NCI-H2227 treated with DMSO at 0.1 percent for 48 hours (cell line): Measurements from ENCODE around the gene ITPKC.

Source experiments
- DNase-seq: peaks from one replicate; lab custom pipeline; 2025; lab: John Stamatoyannopoulos, UW

Gene ITPKC

GRCh38 chr19:40716482-40717324 lies at the start of gene ITPKC, which contains the start of gene COQ8B:
ITPKC (plus strand) TSS chr19:40717112; CDS start chr19:40717136, 24 bp downstream.
COQ8B (minus strand) TSS chr19:40716886; CDS start chr19:40714632, 2,254 bp downstream.
- DNase-seq, result peak; percentile 99

- DNase-seq, result no peak
These were observed 49.3 kb upstream of the ITPKC start for GRCh38 chr19:40667602-40668001.

DNA sequence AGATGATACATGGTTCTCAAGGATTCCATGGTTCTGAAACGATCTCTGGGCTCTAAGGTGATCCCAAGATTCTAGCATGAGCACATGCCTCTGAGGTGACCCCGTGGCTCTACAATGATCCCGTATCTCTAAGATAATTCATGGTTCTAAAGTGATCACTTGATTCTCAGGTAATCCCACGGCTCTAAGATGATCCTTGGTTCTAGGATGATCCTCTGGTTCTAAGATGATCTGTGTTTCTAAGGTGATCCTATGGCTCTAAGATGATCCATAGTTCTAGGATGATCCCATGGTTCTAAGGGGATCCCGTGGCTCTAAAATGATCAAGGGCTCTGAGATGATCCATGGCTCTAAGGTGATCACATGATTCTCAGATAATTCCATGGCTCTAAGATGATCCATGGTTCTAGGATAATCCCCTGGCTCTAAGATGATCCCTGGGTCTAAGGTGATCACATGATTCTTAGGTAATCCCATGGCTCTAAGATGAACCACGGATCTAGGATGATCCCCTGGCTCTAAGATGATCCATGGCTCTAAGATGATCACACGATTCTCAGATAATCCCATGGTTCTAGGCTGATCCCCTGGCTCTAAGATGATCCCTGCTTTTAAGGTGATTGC lies 47.8 kb upstream of the ITPKC start:
- DNase-seq, result no peak

DNA sequence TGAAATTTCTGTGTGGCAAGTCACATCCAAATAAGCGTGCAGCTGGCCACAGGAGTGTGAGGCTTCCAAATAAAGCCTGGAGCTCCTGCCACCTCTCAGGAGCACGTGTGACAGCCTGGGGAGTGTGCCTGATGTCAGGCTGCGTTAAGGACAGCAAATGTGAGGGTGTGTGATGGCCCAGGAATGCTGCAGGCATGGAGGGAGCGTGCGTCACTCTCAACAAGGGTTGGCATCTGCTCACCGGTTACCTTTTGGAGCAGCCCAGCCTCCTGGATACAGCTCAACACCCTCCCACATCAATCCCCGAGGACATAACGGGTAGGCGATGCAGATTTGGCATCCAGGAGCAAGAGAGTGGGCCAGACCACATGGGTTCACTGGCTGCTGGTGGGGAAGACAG lies 45.5 kb upstream of the ITPKC start:
- DNase-seq, result no peak

GRCh38 chr19:40672038-40672437 lies 44.9 kb upstream of the ITPKC start:
- DNase-seq, result no peak

DNA sequence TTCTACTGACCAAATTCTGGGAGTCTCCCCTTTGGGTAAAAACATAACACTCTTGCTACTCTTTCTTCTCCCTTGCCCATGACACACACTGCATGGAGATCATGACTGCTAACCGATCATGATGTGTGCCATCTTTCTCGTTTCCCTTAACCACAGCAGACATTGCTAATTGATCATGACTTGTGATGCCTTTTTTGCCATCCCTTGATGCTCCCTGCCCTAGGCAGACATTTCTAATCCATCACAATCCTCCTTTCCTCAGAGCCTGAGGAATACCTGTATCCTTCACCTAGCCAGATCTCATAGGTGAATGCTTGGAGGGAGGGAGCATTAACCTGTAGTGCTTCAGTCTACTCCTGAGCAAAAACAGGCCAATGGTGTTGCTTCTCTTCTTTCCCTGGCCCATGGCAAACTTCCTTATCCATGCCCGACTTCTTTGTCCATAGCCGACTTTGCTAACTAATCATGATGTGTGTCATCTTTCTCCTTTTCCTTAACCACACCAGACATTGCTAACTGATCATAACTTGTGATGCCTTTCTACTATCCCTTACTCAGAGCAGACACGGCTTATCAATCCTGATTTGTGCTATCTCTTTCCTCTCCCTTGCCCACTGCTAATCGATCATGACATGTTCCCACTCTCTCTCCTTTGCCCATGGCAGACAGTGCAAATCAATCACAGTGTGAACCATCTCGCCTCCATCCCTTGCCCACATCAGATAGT lies 44.2 kb upstream of the ITPKC start:
- DNase-seq, result no peak

DNA sequence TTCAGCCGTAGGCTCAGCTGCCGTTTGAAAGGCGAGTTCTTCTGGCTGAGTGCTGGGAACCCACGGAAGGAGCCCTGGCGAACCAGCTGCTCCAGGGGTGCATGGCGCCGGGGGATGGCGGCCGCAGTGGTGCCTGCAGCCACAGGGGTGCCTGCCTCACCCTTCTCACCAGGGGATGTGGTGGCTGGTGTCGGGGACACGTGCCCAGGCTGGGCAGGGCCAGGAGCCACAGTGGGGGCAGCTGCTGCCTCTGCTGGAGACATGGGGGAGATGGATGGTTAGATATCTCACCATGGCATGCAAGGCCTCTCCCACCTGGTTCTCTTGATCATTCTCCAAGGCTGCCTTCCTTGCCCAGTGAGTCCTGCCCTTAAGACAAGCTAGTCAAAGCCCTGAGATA lies 43.5 kb upstream of the ITPKC start:
- no peak for DNase-seq

GRCh38 chr19:40674291-40674690 lies 42.6 kb upstream of the ITPKC start:
- DNase-seq, result no peak

DNA sequence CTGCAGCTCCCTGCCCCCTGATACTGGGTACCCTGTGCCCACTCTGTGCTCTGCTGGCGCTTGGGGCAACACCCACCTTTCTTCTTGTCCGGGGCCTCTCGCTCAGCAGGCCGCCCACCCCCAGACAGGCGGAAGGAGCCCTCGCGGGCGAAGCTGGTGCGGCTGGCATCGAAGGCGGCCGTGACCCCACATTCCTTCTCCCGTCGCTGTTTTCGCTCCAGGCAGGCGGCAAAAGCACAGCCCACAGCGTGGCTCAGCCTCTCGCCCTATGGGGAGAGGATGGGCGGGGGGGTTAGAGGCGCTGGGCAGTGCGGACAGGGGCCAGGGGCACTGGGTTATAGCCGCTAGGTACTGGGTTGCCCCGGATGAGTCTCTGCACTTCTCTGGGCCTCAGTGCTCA lies 39.8 kb upstream of the ITPKC start:
- DNase-seq, result no peak

- DNase-seq, result no peak
These were observed 35.9 kb upstream of the ITPKC start for GRCh38 chr19:40681039-40681438.

- no peak for DNase-seq
These were observed 34.4 kb upstream of the ITPKC start for GRCh38 chr19:40682431-40682964.

DNA sequence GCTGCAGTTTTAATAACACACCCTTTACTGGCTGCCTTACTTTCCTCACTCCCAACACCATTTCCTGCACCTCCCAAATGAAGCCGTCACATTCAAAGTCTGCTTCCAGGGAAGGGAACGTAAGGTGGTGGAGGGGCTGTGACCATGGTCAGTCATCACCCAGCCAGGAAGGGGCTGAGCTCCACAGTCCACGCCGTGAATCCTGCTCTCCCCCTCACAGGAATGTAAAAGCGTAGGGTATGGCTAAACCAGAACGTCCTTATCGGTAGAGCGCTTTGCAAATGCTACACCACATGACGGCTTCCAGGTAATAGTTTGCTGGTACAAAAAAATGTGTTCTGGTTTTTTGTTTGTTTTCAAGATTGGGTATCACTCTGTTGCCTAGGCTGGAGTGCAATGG lies 33.5 kb upstream of the ITPKC start:
- no peak for DNase-seq

DNA sequence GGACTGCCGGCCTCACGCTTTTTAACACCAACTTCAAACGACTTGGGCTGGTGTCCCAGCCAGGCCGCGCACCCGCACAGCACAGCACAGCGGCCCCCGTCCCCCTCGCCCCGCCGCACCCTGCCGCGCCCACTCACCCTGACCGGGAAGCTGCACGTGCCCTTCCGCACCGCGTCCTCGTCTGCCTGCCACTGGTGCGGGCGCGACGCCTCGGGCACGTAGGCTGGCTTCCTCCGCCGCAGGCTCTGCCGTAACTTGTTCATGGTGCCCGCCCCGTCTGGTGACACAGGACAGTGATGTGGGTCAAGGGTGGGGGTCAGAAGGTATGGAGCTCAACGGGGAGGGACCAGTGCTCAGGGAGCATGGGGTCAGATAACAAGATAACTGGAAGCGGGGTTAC lies 32.6 kb upstream of the ITPKC start:
- DNase-seq, result no peak

DNA sequence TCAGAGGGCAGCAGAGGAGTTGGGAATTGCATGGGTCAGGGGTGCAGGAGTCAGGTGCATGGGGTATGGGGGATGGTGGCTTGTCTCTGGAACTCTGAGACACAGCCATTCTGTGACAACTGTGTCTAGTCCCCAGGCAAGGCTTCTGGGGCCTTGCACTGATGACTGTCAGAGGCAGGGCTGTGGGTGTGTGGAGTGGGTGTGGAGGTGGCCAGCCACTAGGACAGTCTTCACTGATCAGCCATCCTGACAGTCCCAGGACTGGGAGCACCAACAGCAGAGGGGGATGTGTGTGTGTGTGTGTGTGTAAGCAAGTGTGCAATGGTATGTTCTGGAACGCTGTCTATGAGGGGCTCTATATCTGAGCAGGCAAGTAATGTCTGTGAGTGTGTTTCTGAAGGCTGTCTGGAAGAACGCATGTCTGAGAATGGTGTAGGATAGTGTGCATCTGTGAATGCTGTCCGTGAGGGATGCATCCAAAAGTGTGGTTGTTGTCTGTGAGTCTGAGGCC lies 31.8 kb upstream of the ITPKC start:
- no peak for DNase-seq

GRCh38 chr19:40685563-40685962 lies 31.3 kb upstream of the ITPKC start:
- DNase-seq, result no peak

- DNase-seq, result no peak
These were observed 29.9 kb upstream of the ITPKC start for GRCh38 chr19:40686882-40687524.

DNA sequence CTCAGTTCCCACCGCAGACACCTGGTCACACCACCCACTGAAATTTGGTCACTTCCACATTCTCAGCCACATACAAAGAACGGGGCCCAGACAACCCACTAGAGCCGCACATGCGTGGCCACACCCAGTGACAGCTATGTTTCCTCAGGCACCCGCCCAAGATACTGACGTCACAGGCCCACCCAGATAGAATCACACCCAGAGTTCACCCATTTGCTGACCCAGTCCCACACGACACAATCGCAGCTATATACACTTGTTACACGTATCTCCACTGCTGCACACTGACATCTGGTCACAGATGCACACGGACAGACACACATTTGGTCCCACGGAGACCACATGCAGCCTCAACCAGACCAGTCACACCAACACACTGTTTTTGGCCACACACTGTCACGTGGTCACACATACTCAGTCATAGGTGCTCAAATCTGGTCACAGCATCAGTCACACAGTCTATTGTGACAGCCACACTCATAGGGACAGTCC lies 29.3 kb upstream of the ITPKC start:
- DNase-seq, result no peak

- DNase-seq, result no peak
These were observed 28.6 kb upstream of the ITPKC start for GRCh38 chr19:40688309-40688708.

DNA sequence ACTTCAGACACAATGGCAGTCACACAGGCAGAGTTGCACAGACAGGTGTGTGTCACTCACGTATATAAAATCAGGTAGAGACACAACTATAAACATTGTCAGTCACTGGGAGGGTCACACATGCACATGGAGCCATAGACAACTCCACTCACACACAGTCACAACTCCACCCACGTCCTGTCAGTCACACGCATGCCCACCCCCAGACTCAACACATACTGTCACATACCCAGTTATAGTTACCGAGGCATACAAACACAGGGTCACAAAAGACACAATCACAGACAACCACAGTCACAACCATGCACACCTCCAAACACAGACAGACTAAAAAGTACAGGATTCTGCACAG lies 27.9 kb upstream of the ITPKC start:
- no peak for DNase-seq

- peak; percentile 53 for DNase-seq
These were observed 27.4 kb upstream of the ITPKC start for GRCh38 chr19:40689339-40690049.

- DNase-seq, result no peak
These were observed 26.7 kb upstream of the ITPKC start, which contains the start of gene NUMBL for GRCh38 chr19:40690050-40690692. NUMBL (minus strand) TSS chr19:40690651; CDS start chr19:40690483, 168 bp downstream.
